Umbilical cord (tissue), 2 donors: ENCODE results near the gene HMCN1. TPM values are rescaled to one million over a fixed set of nuclear protein-coding genes. Genes with fewer than 3 reads are reported as not detected.
A peak's percentile ranks its signal among the peaks of the same experiment; 100 is the strongest.
"Not testable (repeated sequence)": the region's sequence is repeated elsewhere in the genome, so short reads cannot be mapped to it uniquely, and the experiment has no call there.

Source experiments
- DNase-seq: peaks from one replicate; pipeline ENCODE4 v3.0.0-alpha.2; 2015; ENCODE audit warnings: low spot score
- total RNA-seq: library from RNA; depleted of rRNA; stranded (reverse); fragments of >200 nt; gene quantifications from one replicate; pipeline ENCODE4 v1.2.3, GENCODE V29; 2014; ENCODE audit warnings: low replicate concordance; ENCODE audit not compliant: insufficient read depth

HMCN1 gene
- total RNA-seq, 1 donor from 2014 or later, result 29.6 TPM

GRCh38 chr1:186144505-186144904 is 410.3 kb downstream of the HMCN1 start:
- DNase-seq, result no peak

GRCh38 chr1:186146974-186147373 is 412.8 kb downstream of the HMCN1 start:
- DNase-seq, result no peak

- DNase-seq, result no peak
These were observed 415.4 kb downstream of the HMCN1 start for GRCh38 chr1:186149591-186149990.

- DNase-seq, result no peak
These were observed 418.0 kb downstream of the HMCN1 start for GRCh38 chr1:186152227-186152619.

- peak; percentile 85 for DNase-seq
These were observed 418.5 kb downstream of the HMCN1 start for GRCh38 chr1:186152620-186153239.

GRCh38 chr1:186154651-186155050 is 420.5 kb downstream of the HMCN1 start:
- DNase-seq, result no peak

- DNase-seq, result peak; percentile 63
These were observed 421.4 kb downstream of the HMCN1 start for GRCh38 chr1:186155594-186155993.

GRCh38 chr1:186162895-186163294 is 428.7 kb downstream of the HMCN1 start:
- DNase-seq, result not testable (repeated sequence)

GRCh38 chr1:186164773-186165172 is 430.6 kb downstream of the HMCN1 start:
- no peak for DNase-seq

- DNase-seq, result no peak
These were observed 431.1 kb downstream of the HMCN1 start for GRCh38 chr1:186165303-186165702.

- no peak for DNase-seq
These were observed 433.0 kb downstream of the HMCN1 start for GRCh38 chr1:186167096-186167668.

GRCh38 chr1:186175588-186175987 is 441.4 kb downstream of the HMCN1 start:
- DNase-seq, result peak; percentile 77

- DNase-seq, result no peak
These were observed 444.3 kb downstream of the HMCN1 start for GRCh38 chr1:186178426-186179043.

GRCh38 chr1:186179231-186179630 is 445.0 kb downstream of the HMCN1 start:
- no peak for DNase-seq

- no peak for DNase-seq
These were observed 449.0 kb downstream of the HMCN1 start for GRCh38 chr1:186183219-186183618.

- no peak for DNase-seq
These were observed 449.9 kb downstream of the HMCN1 start for GRCh38 chr1:186183970-186184628.

- not testable (repeated sequence) for DNase-seq
These were observed 452.1 kb downstream of the HMCN1 start for GRCh38 chr1:186186251-186186650.

- no peak for DNase-seq
These were observed 453.4 kb downstream of the HMCN1 start for GRCh38 chr1:186187601-186188000.

GRCh38 chr1:186188004-186188539 is 453.9 kb downstream of the HMCN1 start:
- peak; percentile 72 for DNase-seq

- no peak for DNase-seq
These were observed 454.5 kb downstream of the HMCN1 start for GRCh38 chr1:186188736-186189135.

- DNase-seq, result no peak
These were observed 455.0 kb downstream of the HMCN1 start for GRCh38 chr1:186189156-186189555.

GRCh38 chr1:186191511-186191910 is 457.3 kb downstream of the HMCN1 start:
- no peak for DNase-seq
